NOMO-1 treated with dmso at 0.1 percent for 144 hours (cell line): ENCODE measurements around the gene LAMTOR5.
"Not testable (repeated sequence)": the region's sequence is repeated elsewhere in the genome, so short reads cannot be mapped to it uniquely, and the experiment has no call there.

Experiments
- DNase-seq: peaks from one replicate; lab custom pipeline; 2025; ENCODE audit not compliant: unreplicated experiment; lab: John Stamatoyannopoulos, UW

LAMTOR5 gene

DNA sequence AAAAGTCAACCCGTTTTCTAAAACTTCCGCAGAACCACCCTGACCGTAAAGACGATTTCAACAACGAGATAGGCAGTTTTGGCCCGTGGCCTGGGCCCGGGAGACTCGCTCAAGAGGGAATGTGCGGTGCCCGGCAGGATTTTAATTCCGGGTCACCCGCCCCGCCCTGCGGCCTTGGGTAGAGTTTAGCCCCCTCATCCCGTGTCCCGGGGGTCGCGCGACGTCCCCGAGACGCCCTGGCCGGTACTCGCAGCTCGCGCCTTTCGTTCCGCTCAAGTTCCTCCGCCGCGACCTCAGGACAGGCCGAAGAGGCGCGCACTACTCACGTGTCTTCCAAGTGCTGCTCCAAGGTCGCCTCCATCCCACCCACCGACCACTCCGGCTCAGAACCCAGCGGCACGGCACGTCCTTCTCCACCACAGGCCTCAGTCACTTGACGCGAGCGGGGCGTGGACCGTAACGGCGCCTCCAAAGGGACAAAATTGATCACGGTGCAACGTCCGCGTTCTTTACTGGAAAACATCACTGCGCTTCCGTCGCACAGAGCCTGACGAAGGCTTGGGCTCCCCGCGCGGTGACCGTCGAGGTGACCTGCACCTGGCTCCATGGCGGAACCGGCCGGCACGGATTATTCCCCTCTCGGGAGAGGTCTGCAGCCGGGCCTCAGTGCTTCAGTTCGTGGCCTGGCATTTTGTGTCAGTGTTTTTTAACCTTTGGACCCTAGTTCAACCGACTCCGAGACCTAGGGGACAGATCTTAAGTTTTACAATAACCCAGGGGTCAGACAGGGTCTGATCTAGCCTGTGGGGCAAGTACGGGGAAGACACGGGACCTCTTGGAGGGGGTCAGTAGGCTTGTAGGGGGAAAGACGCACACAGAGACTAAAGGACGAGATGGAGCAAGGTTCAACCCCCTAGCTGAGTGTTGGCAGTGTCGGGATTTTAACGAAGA is at the start of gene LAMTOR5:
Gene LAMTOR5 (minus strand): TSS at position 435 of the 951 bp plus-strand sequence. CDS start 74 bp downstream, at position 361.
- DNase-seq: peak; percentile 93

DNA sequence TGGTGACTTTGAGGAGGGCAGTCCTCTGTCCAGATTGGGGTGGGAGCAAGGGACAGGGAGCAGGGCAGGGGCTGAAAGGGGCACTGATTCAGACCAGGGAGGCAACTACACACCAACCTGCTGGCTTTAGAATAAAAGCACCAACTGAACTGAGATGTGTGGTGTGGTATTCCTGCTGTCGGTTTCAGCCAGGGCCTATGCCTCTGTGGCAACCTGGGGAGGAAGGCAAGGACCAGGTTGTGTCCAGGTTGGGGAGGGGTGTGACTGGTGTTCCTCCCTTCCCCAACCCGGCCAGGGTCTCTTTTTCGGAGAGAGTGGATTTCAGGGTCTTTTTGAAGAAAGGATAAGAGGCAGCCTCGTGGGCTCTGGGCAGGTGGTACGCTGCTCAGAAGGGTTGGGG is 49.7 kb upstream of the LAMTOR5 start:
- no peak for DNase-seq

GRCh38 chr1:110455151-110455550 is 47.7 kb upstream of the LAMTOR5 start:
- no peak for DNase-seq

- DNase-seq: no peak
Measured at GRCh38 chr1:110454328-110454727, 46.8 kb upstream of the LAMTOR5 start.

GRCh38 chr1:110453829-110454228 is 46.3 kb upstream of the LAMTOR5 start:
- DNase-seq: no peak

DNA sequence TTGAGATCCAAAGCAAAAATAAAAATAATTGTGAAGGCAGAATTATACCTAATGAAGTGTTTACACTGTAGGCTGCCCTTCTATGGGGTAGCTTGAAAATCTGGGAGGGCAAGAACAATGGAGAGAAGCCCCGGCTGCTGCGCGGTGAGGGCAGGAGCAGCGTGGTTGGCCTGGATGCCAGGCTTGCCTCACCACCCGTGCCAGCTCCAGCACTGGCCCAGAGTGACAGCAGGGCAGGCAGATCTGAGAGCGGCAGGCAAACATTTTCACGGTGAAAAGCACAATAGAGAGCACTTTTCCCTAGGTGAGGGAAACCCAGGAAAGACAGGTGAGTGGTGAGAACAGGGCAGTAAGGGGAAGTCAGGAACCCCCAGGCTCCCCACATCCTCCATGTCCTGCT is 44.8 kb upstream of the LAMTOR5 start:
- no peak for DNase-seq

GRCh38 chr1:110450929-110451328 is 43.4 kb upstream of the LAMTOR5 start, which contains the start of gene PROK1:
Gene PROK1, plus strand, starts transcription at chr1:110451149. Its CDS starts 68 bp downstream, at chr1:110451217.
- no peak for DNase-seq

- DNase-seq: no peak
Measured at GRCh38 chr1:110449661-110450651, 42.5 kb upstream of the LAMTOR5 start.

- DNase-seq: no peak
Measured at GRCh38 chr1:110444561-110444960, 37.1 kb upstream of the LAMTOR5 start.

DNA sequence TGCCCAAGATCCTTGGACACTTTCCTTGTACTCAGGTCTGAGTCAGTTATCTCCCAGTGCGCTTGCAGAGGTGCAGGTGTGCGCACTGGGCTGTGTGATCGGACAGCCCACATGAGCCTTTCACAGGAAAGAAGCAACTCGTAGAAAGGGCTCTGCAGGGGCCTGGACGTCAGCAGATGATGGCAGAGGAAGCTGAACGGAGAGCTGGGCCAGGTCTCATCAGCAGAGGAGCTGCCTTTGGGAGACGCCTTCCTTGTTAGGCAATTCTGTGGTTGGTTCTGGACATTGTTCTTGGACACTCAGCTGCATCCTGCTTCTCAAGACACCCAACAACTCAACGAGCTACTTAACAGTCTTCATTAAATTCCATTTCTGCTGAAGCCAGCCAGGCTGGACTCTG is 36.0 kb upstream of the LAMTOR5 start:
- DNase-seq: no peak

DNA sequence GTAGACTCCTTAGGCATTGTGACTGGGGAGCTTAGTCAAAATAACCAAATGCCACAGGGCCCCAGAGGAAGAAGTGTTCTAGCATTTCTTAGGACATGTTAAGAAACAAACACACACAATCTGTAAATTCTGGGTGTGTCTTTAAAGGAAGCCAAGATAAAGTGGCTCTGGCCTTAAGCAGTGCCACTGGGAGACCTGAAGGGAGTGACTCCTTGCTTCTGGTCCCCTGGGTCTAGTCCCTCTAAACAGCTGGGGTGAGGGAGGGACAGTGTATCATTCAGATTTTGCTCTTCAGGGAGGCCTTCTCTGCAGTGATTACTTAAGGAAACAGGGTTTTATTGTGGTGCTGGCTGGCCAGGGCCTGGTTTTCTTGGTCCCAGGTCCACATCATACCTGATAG is 34.4 kb upstream of the LAMTOR5 start:
- no peak for DNase-seq

GRCh38 chr1:110440877-110441276 is 33.4 kb upstream of the LAMTOR5 start:
- DNase-seq: no peak

GRCh38 chr1:110439873-110440272 is 32.4 kb upstream of the LAMTOR5 start:
- not testable (repeated sequence) for DNase-seq

DNA sequence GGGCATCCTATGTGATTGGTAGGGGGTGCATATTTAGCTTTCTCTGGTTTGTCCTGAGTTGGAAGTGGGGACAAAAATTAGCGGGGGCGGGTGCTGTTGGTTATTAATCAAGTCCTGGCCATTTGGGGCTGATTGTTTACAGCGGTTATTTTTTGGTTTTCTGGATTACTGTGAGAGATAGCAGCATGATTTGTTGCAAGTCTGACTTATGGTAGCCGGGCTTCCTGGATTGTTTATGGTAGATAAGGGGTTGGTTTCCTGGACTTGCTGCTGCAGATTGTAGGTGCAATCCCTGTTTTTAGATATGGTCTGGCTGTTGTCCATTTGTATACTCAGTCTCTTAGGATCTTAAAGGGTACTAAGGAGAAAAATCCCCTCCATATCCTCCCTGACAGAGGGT is 31.4 kb upstream of the LAMTOR5 start:
- DNase-seq: no peak

GRCh38 chr1:110437645-110438299 is 30.3 kb upstream of the LAMTOR5 start:
- not testable (repeated sequence) for DNase-seq

DNA sequence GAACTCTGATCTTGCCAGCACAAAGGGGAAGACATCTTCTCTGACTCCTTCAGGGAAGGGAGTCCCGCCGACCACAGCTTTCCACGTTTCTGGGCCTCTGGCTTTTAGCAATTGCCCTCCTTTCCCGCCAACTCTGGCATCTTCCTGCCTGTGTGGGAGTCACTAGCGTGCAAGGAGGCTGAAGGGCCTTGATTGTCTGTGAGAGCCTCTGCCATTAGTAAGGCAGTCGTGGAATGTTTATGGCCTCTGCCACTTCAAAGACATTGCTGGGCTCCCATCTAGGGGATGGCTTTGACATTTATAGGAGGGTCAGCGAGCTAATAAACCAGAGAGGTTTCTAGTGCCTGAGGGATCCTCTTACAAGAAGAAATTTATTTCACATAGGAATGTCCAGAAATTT is 29.1 kb upstream of the LAMTOR5 start:
- DNase-seq: no peak

DNA sequence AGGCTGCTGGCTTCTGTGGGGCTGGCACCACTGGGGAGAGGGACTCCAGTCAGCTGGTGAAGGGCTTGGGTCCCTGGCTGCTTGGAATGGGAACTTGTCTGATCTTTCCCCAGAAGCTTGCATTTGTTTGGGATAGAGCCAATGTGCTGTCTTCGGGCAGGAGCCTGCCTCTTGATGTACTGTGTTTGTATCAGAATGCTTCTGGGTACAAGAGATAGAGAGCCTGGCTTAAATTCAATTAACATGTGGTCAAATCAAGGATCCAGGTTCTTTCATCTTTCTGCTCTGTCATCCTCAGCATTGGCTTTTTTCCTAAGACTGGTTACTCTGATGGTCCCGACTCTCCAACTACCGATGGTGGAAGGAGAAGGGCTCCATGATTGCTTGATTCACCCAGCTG is 27.5 kb upstream of the LAMTOR5 start:
- DNase-seq: no peak

GRCh38 chr1:110433803-110434202 is 26.3 kb upstream of the LAMTOR5 start:
- peak; percentile 77 for DNase-seq

GRCh38 chr1:110433213-110433612 is 25.7 kb upstream of the LAMTOR5 start:
- no peak for DNase-seq

DNA sequence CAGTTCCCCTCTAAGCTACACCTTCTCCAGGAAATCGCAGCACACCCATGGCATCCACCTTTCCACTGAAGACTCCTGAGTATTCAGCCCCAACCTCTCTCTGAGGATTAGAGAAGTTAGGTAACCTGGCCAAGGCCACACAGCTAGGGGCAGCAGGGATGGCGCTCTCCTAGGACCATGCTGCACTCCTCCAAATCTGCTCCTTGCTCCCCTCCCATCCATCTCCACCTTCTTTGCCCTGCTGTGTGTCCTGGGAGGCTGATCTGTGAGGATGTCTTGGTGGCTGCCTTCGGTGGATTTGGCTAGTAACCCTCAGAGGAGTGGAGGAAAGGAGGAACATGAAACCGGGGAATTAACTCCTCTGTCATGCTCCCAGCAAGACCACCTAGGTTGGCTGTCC is 23.4 kb upstream of the LAMTOR5 start:
- DNase-seq: no peak

GRCh38 chr1:110430366-110430765 is 22.9 kb upstream of the LAMTOR5 start:
- peak; percentile 40 for DNase-seq
